ENCODE data around the gene GSTM3. TPM values are rescaled to one million over a fixed set of nuclear protein-coding genes. Genes with fewer than 3 reads are reported as not detected.
A peak's percentile ranks its signal among the peaks of the same experiment; 100 is the strongest.

The GSTM3 gene
- total RNA-seq, 1 donor from 2014 or later = 29.7 TPM

DNA sequence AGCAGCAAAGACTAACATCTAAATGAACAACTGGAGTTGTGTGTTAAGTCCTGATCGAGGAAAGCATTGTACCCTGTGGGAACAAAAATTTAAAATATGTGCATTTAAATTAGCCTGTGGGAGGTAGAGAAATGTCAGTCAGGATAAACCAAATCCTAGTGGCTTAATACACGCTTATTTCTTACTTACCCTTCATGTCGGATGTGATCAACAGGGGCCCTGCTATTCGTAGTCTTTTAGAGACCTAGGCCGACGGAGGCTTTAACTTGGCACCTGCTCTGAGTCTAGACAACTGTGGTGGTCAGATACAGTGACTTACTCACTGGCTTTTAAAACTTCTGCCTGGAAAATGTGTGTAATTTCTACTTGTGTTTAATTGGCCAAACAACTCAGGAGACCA lies 10.2 kb downstream of the GSTM3 start:
- no peak for DNase-seq
- H3K27me3 ChIP-seq = no peaks in the 10 kb centered on the region
- no peak overlapping the region for H3K27ac ChIP-seq
- H3K4me1 ChIP-seq = no peaks in the 10 kb centered on the region
- ATAC-seq = no peak
- no peak for TF ChIP-seq CTCF (IDR thresholded peaks at IDR 0.05)
- no peaks in the 10 kb centered on the region for H3K9me3 ChIP-seq
- intact Hi-C loops (cut with DNase I) = no loop called here
- no peak overlapping the region for H3K4me3 ChIP-seq
- H3K36me3 ChIP-seq = no peaks in the 10 kb centered on the region

DNA sequence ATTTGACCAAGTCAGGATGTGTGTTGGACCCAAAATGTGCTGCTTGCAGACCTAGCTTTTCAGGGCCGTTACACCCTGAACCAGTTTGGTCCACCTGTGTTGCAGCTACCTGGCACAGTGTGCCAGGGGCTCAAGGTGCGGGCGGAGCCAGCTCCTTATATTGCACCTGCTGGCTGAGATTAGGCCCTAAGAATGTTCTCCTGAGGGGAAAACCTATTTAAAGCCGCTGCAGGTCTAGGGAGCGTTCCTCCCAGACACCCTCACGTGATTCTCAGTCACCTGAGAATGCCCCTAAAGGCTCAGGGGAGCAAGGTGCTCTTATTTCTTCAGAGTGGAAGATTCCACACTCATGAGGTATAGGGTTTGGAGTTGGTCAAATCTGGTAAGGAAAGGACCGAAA lies 12.0 kb downstream of the GSTM3 start:
- intact Hi-C loops (cut with DNase I) = no loop called here
- Histone ChIP-seq H3K36me3 (no peaks in the 10 kb centered on the region), H3K4me3 (no peak overlapping the region), H3K4me1 (no peaks in the 10 kb centered on the region), H3K9me3 (no peaks in the 10 kb centered on the region), H3K27ac (no peak overlapping the region), H3K27me3 (no peaks in the 10 kb centered on the region)
- DNase-seq = no peak
- TF ChIP-seq CTCF (IDR thresholded peaks at IDR 0.05) = no peak
- ATAC-seq = peak; percentile 72

DNA sequence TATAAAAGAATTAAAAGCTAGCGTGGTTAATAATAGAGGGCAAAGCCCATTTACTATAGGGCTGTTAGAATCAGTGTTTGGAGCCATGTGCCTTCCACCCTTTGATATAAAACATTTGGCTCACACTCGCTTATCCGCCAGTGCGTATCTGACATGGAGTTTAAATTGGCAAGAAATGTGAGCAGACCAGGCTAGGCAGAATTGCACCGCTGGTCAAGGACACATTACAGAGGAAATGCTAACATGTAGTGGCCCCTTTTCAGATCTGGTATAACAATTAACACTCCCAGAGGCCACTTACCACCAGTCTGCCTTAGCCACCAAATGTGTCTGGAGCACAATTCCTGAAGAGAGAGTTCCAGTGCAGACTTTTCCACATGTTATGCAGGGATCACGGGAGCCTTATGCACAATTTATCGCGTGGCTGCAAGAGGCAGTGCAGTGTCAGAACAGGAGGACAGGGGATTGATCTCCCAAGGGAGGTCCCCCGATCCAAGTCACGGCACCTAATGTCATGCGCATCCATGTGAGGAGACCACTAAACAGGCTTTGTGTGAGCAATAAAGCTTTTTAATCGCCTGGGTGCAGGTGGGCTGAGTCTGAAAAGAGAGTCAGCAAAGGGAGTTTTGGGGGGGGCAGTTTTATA lies 14.0 kb downstream of the GSTM3 start:
- H3K9me3 ChIP-seq = no peaks in the 10 kb centered on the region
- TF ChIP-seq CTCF (IDR thresholded peaks at IDR 0.05) = no peak
- H3K4me1 ChIP-seq = no peaks in the 10 kb centered on the region
- no peaks in the 10 kb centered on the region for H3K27me3 ChIP-seq
- intact Hi-C loops (cut with DNase I) = no loop called here
- ATAC-seq = no peak
- no peaks in the 10 kb centered on the region for H3K36me3 ChIP-seq
- H3K4me3 ChIP-seq = no peak overlapping the region
- H3K27ac ChIP-seq = no peak overlapping the region
- no peak for DNase-seq

GRCh38 chr1:109726007-109726406 lies 14.8 kb downstream of the GSTM3 start:
- ATAC-seq (no peak), DNase-seq (no peak)
- Histone ChIP-seq H3K36me3 (no peaks in the 10 kb centered on the region), H3K4me3 (no peak overlapping the region), H3K4me1 (no peaks in the 10 kb centered on the region), H3K27ac (no peak overlapping the region), H3K9me3 (no peaks in the 10 kb centered on the region), H3K27me3 (no peaks in the 10 kb centered on the region)
- intact Hi-C loops (cut with DNase I) = no loop called here
- no peak for TF ChIP-seq CTCF (IDR thresholded peaks at IDR 0.05)

- Histone ChIP-seq H3K9me3 (no peaks in the 10 kb centered on the region), H3K36me3 (no peaks in the 10 kb centered on the region), H3K4me3 (no peak overlapping the region), H3K27ac (no peak overlapping the region), H3K27me3 (no peaks in the 10 kb centered on the region), H3K4me1 (no peaks in the 10 kb centered on the region)
- no peak for TF ChIP-seq CTCF (IDR thresholded peaks at IDR 0.05)
- no peak for DNase-seq
- intact Hi-C loops (cut with DNase I) = no loop called here
- ATAC-seq = no peak
Observed at GRCh38 chr1:109725510-109725909, 15.3 kb downstream of the GSTM3 start.

DNA sequence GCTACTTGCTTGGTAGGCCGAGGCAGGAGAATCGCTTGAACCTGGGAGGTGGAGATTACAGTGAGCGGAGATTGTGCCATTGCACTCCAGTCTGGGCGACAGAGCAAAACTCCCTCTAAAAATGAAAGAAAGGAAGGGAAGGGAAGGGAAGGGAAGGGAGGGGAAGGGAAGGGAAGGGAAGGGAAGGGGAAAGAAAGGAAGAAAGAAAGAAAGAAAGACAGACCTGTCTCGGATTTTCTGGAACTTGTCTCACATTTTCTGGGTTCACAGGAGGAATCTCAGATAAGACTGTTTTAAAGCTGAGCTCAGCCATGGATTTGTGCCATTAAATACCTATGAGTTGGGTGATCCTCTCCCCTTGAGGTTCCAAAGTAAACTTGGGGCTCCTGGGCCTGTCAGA lies 15.9 kb downstream of the GSTM3 start:
- no peak overlapping the region for H3K4me3 ChIP-seq
- intact Hi-C loops (cut with DNase I) = no loop called here
- no peaks in the 10 kb centered on the region for H3K27me3 ChIP-seq
- H3K4me1 ChIP-seq = no peaks in the 10 kb centered on the region
- TF ChIP-seq CTCF (IDR thresholded peaks at IDR 0.05) = no peak
- no peaks in the 10 kb centered on the region for H3K36me3 ChIP-seq
- H3K9me3 ChIP-seq = no peaks in the 10 kb centered on the region
- H3K27ac ChIP-seq = no peak overlapping the region
- no peak for ATAC-seq
- DNase-seq = no peak
